Measurements from ENCODE around the gene XXYLT1. TPM values are rescaled to one million over a fixed set of nuclear protein-coding genes. Genes with fewer than 3 reads are reported as not detected.
A peak's percentile ranks its signal among the peaks of the same experiment; 100 is the strongest.

Gene XXYLT1
- total RNA-seq, 4 donors from 2014 or later, result 14.1 to 23.7 (median 15.4) TPM

- Histone ChIP-seq H3K27ac (peak overlapping the region in 3 of 4 donors; percentile 17 to 71 (median 62)), H3K27me3 (no peaks in the 10 kb centered on the region), H3K4me1 (peaks cover 6 to 52% (median 30%) of the 10 kb centered on the region in 3 donors), H3K36me3 (no peaks in the 10 kb centered on the region), H3K4me3 (no peak overlapping the region), H3K9me3 (no peaks in the 10 kb centered on the region)
- no peak for DNase-seq
- intact Hi-C loops (cut with DNase I), result no loop called here
- TF ChIP-seq, protein P1, sequence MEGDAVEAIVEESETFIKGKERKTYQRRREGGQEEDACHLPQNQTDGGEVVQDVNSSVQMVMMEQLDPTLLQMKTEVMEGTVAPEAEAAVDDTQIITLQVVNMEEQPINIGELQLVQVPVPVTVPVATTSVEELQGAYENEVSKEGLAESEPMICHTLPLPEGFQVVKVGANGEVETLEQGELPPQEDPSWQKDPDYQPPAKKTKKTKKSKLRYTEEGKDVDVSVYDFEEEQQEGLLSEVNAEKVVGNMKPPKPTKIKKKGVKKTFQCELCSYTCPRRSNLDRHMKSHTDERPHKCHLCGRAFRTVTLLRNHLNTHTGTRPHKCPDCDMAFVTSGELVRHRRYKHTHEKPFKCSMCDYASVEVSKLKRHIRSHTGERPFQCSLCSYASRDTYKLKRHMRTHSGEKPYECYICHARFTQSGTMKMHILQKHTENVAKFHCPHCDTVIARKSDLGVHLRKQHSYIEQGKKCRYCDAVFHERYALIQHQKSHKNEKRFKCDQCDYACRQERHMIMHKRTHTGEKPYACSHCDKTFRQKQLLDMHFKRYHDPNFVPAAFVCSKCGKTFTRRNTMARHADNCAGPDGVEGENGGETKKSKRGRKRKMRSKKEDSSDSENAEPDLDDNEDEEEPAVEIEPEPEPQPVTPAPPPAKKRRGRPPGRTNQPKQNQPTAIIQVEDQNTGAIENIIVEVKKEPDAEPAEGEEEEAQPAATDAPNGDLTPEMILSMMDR (IDR thresholded peaks at IDR 0.05), result no peak
- TF ChIP-seq POLR2A (IDR thresholded peaks at IDR 0.05), result no peak
- WGBS, 2 donors, result 86 to 89% methylated on average over 17 of the region's 19 CpGs
These were observed 72.3 kb downstream of the XXYLT1 start for GRCh38 chr3:195198426-195199346.

DNA sequence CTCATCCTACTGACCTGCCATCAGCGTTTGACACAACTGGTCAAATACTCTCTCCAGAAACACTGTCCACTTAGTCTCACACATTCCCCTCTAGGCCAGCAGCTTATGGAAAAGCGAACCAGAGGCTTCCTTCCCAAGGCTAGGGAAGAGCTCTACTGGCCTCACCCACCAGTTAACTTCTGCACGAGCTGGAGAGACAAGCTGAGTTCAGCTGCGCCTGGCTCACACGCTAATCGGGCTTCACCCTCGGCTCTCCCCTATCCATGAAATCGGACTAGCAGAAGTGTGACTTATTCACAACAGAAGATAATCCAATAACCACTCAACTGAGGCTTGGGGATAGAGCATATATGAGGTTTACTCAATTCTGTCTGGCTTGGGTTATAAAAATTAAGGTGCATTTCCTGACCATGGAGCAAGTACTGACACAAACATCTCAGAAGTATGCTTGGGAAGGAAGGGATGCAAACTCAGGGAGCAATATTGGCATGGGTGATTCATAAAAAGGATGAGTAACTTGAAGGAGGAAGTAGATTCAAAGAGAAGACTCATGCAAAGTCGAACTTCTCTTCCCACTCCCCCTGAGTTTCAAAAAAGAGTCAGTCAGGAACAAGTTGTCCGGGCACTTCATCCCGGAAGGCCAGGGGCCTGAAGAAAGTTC is 73.1 kb downstream of the XXYLT1 start:
- intact Hi-C loops (cut with DNase I), result no loop called here
- DNase-seq, result no peak
- no peak for TF ChIP-seq POLR2A (IDR thresholded peaks at IDR 0.05)
- TF ChIP-seq, protein P1 (IDR thresholded peaks at IDR 0.05), result no peak
- H3K4me3 ChIP-seq, result no peak overlapping the region
- no peaks in the 10 kb centered on the region for H3K27me3 ChIP-seq
- peak overlapping the region in 3 of 4 donors; percentile 17 to 71 (median 62) for H3K27ac ChIP-seq
- H3K9me3 ChIP-seq, result no peaks in the 10 kb centered on the region
- no peaks in the 10 kb centered on the region for H3K36me3 ChIP-seq
- WGBS, 2 donors, result 69 to 72% methylated on average over 10 to 11 of the region's 11 CpGs
- peaks cover 6 to 48% (median 27%) of the 10 kb centered on the region in 3 donors for H3K4me1 ChIP-seq

DNA sequence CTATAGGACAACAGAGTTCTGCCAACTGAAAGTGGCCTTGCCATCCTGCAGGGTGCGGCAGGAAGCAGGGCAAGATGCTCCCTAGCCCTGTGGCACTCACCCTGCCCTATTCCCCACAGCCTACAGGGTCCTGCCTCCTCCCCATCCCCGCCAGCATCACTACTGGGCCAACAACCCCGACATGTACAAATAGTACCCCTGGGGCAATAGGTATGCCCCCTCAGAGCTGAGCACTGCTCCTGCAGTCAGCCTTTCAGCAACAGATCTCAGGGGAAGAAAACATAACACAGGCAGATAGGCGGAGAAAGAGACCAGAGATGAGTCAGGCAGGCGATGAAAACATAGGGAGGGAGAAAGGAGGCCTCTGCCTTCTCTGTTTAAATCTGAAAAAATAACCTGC is 74.7 kb downstream of the XXYLT1 start:
- DNase-seq, result no peak
- Histone ChIP-seq H3K9me3 (peaks cover 0 to 8% (median 0%) of the 10 kb centered on the region in 3 donors), H3K4me3 (no peak overlapping the region), H3K27me3 (no peaks in the 10 kb centered on the region), H3K36me3 (no peaks in the 10 kb centered on the region), H3K27ac (peak overlapping the region; percentile 60 to 76 (median 64)), H3K4me1 (peaks cover 6 to 48% (median 27%) of the 10 kb centered on the region in 3 donors)
- 43 to 48% methylated on average over 5 of the region's 5 CpGs for WGBS, 2 donors
- intact Hi-C loops (cut with DNase I), result no loop called here
- no peak for TF ChIP-seq POLR2A (IDR thresholded peaks at IDR 0.05)
- TF ChIP-seq, protein P1 (IDR thresholded peaks at IDR 0.05), result peak in 2 of 6 experiments; percentile 6 to 30

GRCh38 chr3:195195321-195196209 is 75.4 kb downstream of the XXYLT1 start:
- H3K4me1 ChIP-seq, result peaks cover 6 to 48% (median 27%) of the 10 kb centered on the region in 3 donors
- peaks cover 0 to 12% (median 3%) of the 10 kb centered on the region in 3 donors for H3K9me3 ChIP-seq
- no peaks in the 10 kb centered on the region for H3K27me3 ChIP-seq
- no peak for TF ChIP-seq POLR2A (IDR thresholded peaks at IDR 0.05)
- TF ChIP-seq, protein P1 (IDR thresholded peaks at IDR 0.05), result peak in 1 of 6 experiments; percentile 18
- H3K27ac ChIP-seq, result peak overlapping the region; percentile 60 to 76 (median 64)
- intact Hi-C loops (cut with DNase I), result no loop called here
- no peak overlapping the region for H3K4me3 ChIP-seq
- no peak for DNase-seq
- H3K36me3 ChIP-seq, result no peaks in the 10 kb centered on the region
- WGBS, 2 donors, result 75 to 86% methylated on average over 11 to 16 of the region's 17 CpGs
